ENCODE measurements around the gene DUSP16.
"Not testable (repeated sequence)": the region's sequence is repeated elsewhere in the genome, so short reads cannot be mapped to it uniquely, and the experiment has no call there.

Gene DUSP16

DNA sequence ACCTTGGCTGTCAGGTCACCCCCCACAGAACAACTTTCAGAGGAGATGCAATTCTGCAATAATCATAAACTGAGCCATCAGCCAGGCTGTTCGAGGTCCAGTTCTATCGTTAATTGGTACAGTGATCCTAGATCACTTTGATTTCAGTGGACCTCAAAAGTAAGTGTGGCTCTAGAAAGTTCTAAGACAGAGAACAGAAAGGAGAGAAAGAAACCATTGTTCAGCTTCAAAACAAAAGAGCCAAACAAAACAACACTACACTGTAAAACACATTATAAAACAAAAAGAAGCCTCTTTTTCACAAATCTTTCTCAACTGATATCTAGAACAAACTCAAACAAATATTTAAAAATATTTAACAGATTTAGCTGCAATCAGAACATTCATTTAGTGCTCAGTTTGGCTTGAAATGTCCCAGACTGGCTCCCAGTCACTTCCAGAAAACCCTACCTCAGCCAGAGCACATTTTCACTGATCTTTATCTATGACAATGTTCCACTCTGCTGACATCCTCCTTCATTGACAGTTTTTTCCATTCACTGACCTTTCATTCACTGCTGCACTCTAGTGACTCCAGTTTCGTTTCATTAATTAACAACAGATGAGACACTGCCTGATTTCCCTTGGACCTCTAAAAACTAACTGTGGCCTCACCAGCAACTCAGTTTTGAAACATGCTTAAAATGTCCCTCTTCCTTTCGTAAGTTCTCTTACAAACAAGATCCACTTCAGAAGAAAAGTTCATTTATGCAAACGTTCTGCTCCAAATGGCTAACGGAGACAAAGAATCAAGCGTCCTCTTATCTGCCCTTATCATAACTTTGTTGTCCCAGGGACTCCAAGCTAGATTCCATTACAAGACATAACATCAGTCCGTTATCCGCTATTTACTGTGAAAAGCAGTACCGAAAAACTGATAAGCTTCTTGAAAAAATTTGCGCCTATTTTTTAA is 56.8 kb downstream of the DUSP16 start:
- peak overlapping the region; percentile 63 to 70 for H3K4me3 Mint-ChIP-seq
- peak; percentile 30 to 48 for DNase-seq
- H3K27ac Mint-ChIP-seq: peak overlapping the region; percentile 91 to 96

DNA sequence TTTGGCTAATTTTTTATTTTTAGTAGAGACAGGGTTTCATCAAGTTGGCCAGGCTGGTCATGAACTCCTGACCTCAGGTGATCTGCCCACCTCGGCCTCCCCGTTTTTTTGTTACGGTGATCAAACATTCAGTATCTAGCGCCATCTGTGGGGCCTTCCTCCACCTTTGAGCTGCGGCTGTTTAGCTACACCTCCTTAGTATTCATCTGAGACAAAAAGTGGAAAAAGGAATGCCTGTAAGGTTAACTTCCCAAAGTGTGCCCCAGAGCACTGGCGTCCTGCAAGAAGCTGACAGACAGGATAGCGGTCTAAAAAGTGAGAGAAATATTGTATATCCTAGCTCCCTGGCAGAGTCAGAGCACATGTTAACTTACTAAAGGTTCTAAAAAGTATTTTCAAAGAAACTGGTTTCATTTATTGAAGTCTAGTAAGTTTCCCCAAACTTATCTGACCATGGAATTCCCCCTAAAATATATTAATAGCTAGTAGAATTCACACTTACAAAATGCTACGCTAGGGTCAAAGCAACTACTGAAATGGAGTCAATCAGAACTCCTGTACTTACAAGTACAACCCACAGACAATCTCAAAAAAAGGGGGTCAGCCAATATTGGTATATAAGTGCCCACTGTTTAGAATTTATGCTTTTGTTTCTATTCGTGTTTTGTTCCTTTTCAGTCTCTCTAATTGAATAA is 59.1 kb downstream of the DUSP16 start:
- peaks cover 75% of the 10 kb centered on the region for H3K4me1 Mint-ChIP-seq
- no peaks in the 10 kb centered on the region for H3K9me3 Mint-ChIP-seq
- H3K27ac Mint-ChIP-seq: peak overlapping the region; percentile 93 to 96
- peak overlapping the region; percentile 41 to 67 for H3K4me3 Mint-ChIP-seq
- DNase-seq: peak in 1 of 2 donors; percentile 30
- no peaks in the 10 kb centered on the region for H3K27me3 Mint-ChIP-seq
- ATAC-seq: peak; percentile 57

More for the DNA sequence above, 56.8 kb downstream of the DUSP16 start:
- no peaks in the 10 kb centered on the region for H3K9me3 Mint-ChIP-seq
- H3K27me3 Mint-ChIP-seq: no peaks in the 10 kb centered on the region
- peaks cover 79% of the 10 kb centered on the region for H3K4me1 Mint-ChIP-seq
- ATAC-seq: peak; percentile 93

DNA sequence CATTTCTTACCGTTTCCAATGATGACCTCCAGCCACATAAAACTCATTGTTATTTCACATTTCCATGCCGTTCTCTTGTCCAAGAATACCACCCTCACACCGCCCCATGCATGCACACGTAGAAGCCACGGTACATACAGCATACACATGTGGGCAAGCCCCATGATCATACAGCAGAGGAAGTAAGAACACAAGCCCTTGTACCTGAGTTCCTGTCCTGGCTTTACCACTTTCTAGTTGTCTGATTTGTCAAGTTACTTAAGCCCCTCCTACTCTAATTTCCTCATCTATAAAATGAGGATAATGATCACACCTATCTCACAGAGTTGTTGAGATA is 59.9 kb downstream of the DUSP16 start:
- peak overlapping the region in 1 of 2 donors; percentile 36 for H3K4me3 Mint-ChIP-seq

DNA sequence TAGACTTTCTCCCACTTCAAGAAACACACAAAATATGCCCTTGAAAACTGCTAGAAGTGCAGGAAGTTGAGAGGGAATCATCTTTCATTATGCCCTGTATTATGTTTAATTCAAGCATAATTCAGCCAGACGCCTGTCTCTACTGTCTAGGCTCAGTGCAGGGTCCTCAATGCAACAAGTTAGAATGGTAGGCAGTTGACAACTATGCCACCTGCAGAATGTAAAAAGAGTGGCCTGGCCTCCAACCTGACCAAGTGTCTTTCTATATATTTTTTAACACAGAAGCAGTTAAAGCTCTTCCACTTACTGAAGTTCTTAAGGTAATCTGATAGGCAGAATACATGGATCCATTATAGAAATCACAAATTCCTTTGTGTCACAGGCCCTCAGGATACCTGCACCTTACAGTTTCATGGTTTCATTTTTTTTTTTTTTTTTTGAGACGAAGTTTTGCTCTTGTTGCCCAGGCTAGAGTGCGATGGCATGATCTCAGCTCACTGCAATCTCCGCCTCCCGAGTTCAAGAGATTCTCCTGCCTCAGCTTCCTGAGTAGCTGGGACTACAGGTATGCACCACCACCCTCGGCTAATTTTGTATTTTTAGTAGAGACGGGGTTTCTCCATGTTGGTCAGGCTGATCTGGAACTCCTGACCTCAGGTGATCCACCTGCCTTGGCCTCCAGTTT is 60.4 kb downstream of the DUSP16 start:
- Mint-ChIP-seq H3K27ac (peak overlapping the region; percentile 85 to 87), H3K4me1 (peaks cover 68% of the 10 kb centered on the region), H3K4me3 (peak overlapping the region in 1 of 2 donors; percentile 36)
- not testable (repeated sequence) for DNase-seq, ATAC-seq, H3K9me3 Mint-ChIP-seq, H3K27me3 Mint-ChIP-seq

More for the DNA sequence above, 59.9 kb downstream of the DUSP16 start:
- H3K9me3 Mint-ChIP-seq: no peaks in the 10 kb centered on the region
- H3K27ac Mint-ChIP-seq: peak overlapping the region; percentile 85 to 96
- DNase-seq (no peak), ATAC-seq (no peak)
- no peaks in the 10 kb centered on the region for H3K27me3 Mint-ChIP-seq
- H3K4me1 Mint-ChIP-seq: peaks cover 68% of the 10 kb centered on the region

DNA sequence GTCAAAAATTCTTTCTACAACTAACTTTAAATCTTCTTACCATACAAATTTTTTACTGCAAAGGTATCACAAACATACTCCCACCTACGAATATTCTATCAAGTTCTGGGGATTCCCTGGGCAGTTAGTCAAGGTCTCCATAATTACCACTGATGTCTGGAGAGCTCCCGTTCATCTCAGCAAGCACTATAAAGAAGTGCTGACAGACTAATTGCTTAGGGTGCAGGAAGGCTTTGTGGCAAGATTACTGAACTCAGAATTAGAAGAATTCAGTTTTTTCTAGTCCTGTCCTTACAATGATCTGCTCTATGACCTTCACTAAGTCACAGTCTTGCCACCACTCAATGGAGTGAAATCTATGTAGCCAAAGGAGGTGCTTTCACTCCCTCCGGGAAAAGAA is 61.5 kb downstream of the DUSP16 start:
- H3K9me3 Mint-ChIP-seq: no peaks in the 10 kb centered on the region
- H3K4me3 Mint-ChIP-seq: peak overlapping the region in 1 of 2 donors; percentile 51
- peaks cover 58% of the 10 kb centered on the region for H3K4me1 Mint-ChIP-seq
- H3K27ac Mint-ChIP-seq: peak overlapping the region; percentile 1 to 29
- no peak for ATAC-seq
- no peaks in the 10 kb centered on the region for H3K27me3 Mint-ChIP-seq
- DNase-seq: no peak

DNA sequence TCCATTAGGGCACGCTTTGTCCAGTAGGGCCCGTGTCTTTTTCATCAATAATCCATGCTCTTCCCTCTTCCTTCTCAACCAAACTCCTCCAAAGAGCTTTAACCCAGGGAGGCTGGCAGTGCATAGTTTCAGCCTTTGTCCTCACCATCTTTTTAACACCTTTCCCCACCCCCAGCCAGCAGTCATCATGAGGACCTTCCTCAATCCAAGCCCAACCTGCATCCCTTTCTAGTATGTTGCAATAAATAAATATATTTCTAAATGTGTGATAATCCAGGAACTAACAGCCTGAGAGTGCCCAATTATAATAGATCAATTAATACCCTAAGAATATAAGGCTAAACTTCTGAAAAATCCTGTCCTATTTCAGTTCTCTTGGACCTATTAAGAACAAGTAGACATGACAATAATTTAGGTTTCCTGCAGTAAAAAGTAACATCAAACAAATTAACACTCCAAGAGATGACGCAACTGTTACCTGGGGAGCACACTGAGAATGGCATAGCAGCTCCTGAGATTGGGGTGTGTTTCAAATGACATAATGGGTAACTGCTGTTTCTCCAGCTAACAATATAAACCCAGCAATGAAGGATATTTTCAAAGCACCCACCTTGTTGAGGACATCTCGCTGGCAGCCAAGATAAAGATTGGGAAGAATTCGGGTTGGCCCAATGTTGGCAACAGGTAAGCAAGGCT is 62.6 kb downstream of the DUSP16 start:
- H3K27ac Mint-ChIP-seq: no peak overlapping the region
- DNase-seq (no peak), ATAC-seq (no peak)
- H3K4me1 Mint-ChIP-seq: peaks cover 47% of the 10 kb centered on the region
- H3K27me3 Mint-ChIP-seq: no peaks in the 10 kb centered on the region
- H3K9me3 Mint-ChIP-seq: no peaks in the 10 kb centered on the region
- no peak overlapping the region for H3K4me3 Mint-ChIP-seq

DNA sequence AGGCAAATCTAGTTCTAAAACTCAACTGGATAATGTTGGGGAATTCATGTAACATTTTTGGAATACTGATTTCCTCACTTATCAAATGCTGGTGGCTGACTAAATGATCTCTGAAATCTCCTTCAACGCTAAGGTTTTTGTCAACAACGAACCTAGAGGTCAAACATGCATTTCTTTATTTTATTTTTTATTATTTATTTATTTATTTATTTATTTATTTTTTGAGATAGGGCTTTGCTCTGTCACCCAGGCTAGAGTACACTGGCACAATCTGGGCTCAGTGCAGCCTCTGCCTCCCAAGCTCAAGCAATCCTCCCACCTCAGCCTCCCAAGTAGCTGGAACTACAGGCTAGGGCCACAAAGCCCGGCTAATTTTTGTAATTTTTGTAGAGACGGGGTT is 64.5 kb downstream of the DUSP16 start:
- Mint-ChIP-seq H3K4me3 (no peak overlapping the region), H3K27me3 (no peaks in the 10 kb centered on the region), H3K27ac (no peak overlapping the region), H3K9me3 (no peaks in the 10 kb centered on the region), H3K4me1 (peaks cover 30% of the 10 kb centered on the region)
- DNase-seq (no peak), ATAC-seq (no peak)

DNA sequence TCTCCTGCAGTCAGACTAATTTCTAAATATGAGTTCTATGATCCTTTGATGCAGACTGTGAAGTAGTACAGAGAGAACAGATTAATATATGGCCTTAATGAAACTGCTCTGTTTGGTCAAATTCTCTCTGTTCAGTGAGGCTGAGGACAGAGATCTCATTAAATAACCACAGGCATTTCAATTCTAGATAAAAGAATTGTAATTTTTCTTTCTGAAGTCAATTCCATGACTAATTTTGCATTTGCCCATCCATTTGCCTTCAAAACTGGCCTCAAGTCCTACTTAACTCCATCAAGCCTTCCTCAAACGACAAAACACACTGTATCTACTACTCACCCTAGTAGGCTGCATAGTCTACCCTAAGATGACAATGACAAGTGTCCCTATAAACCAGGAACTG is 67.1 kb downstream of the DUSP16 start:
- H3K4me1 Mint-ChIP-seq: peaks cover 6% of the 10 kb centered on the region
- no peak for ATAC-seq
- H3K27me3 Mint-ChIP-seq: no peaks in the 10 kb centered on the region
- no peak for DNase-seq
- no peak overlapping the region for H3K27ac Mint-ChIP-seq
- H3K4me3 Mint-ChIP-seq: no peak overlapping the region
- H3K9me3 Mint-ChIP-seq: no peaks in the 10 kb centered on the region

DNA sequence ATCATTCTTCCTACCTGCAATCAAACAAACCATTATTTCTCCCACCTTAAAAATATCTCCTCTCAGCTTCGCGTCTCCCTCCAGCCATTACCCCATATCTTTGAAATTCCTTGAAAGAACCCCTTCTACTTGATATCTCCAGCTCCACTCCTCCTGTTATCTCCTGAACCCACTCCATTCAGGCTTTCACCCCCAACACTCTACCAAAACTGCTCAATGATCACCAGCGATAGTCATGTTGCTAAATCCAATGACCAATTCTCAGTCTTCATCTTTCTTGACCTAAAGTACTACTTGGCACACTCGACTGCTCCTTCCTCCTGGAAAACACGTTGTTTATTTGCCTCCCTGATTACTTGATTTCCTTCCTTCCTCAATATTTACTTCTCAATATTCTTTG is 70.1 kb downstream of the DUSP16 start:
- DNase-seq (no peak), ATAC-seq (no peak)
- peaks cover 0 to 4% of the 10 kb centered on the region in 2 donors for H3K9me3 Mint-ChIP-seq
- H3K4me3 Mint-ChIP-seq: no peak overlapping the region
- no peaks in the 10 kb centered on the region for H3K27me3 Mint-ChIP-seq
- H3K4me1 Mint-ChIP-seq: peaks cover 9% of the 10 kb centered on the region
- H3K27ac Mint-ChIP-seq: no peak overlapping the region

DNA sequence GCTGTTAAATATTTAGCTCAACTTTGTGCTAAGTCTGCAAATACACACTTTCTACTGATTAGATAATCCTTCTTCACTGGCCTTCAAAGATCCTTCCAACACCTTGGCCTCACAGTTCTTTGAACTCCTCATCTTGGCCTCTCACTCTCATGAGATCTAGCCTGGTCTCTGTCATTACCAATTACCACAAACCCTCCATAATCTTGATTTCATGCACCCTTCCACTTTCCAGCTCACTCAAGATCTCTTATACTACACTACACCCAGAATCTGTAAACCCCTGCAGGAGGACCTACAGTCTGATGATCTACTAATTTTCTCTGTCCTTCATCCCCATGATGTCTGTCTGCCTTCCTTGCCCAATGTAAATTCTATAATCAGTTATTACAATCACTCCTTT is 71.1 kb downstream of the DUSP16 start:
- peaks cover 18% of the 10 kb centered on the region for H3K4me1 Mint-ChIP-seq
- H3K27me3 Mint-ChIP-seq: no peaks in the 10 kb centered on the region
- H3K9me3 Mint-ChIP-seq: peaks cover 0 to 4% of the 10 kb centered on the region in 2 donors
- ATAC-seq (peak; percentile 73), DNase-seq (no peak)
- no peak overlapping the region for H3K4me3 Mint-ChIP-seq
- no peak overlapping the region for H3K27ac Mint-ChIP-seq

DNA sequence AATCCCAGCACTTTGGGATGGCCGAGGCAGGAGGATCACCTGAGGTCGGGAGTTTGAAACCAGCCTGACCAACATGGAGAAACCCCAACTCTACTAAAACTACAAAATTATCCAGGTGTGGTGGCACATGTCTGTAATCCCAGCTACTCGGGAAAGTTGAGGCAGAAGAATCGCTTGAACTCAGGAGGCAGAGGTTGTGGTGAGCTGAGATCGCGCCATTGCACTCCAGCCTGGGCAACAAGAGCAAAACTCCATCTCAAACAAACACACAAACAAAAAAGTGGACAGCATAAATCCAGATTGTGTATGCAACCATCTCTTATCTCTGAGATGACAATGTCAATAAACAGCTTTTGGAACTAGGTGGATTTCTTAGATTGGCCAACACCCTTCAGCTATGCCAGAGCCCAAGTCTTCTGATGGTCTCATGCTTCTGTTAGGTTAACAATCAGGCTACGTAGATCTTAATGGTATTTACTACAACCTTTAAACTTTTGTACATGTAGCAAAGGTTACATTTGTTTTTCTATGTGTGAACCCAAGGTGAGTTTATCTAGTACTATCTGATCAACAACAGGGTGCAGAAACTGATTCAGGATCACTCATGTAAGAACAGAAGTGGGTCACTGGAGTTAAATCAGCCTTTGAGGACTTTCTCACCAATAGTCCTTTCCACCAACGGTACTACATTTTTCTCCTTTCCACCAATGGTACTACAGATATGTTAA is 73.7 kb downstream of the DUSP16 start:
- Mint-ChIP-seq H3K9me3 (peaks cover 0 to 4% of the 10 kb centered on the region in 2 donors), H3K4me3 (no peak overlapping the region), H3K4me1 (peaks cover 30% of the 10 kb centered on the region), H3K27me3 (no peaks in the 10 kb centered on the region), H3K27ac (no peak overlapping the region)
- DNase-seq (no peak), ATAC-seq (no peak)

DNA sequence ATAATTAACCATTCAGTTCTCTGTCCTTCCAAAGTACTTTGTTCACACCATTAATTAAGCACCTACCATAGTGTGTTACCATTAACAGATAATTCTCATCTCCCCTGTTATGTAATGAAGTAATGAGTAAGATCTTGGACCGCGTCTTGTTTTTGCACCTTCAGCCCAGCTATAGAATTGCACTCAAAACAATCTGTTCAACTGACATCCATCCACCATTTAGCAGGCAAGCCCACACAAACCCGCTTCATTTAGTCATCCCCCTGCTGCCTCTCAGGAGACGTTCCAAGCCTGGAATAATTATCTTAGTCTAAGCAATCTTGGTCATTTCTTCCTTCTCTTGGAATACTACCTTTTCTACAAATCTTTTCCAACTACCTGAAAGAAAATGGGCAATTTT is 74.4 kb downstream of the DUSP16 start:
- Mint-ChIP-seq H3K27ac (peak overlapping the region in 1 of 2 donors; percentile 83), H3K27me3 (no peaks in the 10 kb centered on the region), H3K9me3 (peaks cover 0 to 4% of the 10 kb centered on the region in 2 donors), H3K4me3 (peak overlapping the region in 1 of 2 donors; percentile 33), H3K4me1 (peaks cover 37% of the 10 kb centered on the region)
- no peak for ATAC-seq
- DNase-seq: no peak

DNA sequence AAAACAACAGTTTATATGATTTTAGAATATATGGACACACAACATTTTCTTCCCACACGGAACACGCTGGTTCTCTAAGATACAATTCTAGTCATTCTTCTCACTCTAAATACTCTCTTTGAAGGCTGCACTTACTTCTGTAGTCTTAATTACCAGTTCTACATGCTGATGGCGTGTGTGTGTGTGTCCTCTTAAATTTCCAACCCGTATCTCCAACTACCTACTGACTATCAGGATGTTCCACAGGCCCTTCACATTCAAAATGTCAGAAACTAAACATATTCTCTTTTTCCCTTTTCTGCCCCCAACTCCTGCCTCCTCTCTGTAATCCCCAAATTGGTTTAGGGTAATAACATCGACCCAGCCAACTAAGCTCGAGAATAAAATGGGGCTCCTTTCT is 75.2 kb downstream of the DUSP16 start:
- DNase-seq (no peak), ATAC-seq (no peak)
- peak overlapping the region in 1 of 2 donors; percentile 33 for H3K4me3 Mint-ChIP-seq
- H3K27me3 Mint-ChIP-seq: no peaks in the 10 kb centered on the region
- peaks cover 0 to 4% of the 10 kb centered on the region in 2 donors for H3K9me3 Mint-ChIP-seq
- peaks cover 45% of the 10 kb centered on the region for H3K4me1 Mint-ChIP-seq
- peak overlapping the region; percentile 29 to 83 for H3K27ac Mint-ChIP-seq

DNA sequence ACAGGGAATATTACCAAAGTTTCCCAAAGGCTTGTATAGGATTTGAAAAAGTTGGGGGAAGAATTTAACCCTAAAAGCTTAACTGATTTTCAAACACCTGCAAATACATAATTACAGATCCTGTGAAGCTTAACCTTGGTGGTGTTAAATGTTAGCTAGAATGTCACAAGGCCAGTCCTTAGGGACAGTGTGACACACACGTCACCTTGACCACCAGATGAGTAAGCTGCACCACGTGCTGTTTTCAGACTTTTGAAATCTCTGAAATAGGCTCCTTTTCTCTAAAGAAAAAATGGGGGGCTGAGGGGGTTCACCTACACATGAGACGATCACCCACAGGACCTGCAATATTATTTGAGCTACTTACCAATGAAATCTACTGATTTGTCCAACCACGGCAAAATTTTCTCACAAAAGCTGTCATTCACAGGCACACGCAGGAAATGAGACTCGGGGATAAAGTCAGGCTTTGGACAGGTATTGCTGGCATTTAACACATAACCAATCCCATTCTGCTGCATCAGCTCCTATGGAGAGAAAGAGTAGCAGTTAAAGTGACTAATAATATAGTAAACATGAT is 75.9 kb downstream of the DUSP16 start:
- peak; percentile 83 for ATAC-seq
- Mint-ChIP-seq H3K4me3 (no peak overlapping the region), H3K27ac (peak overlapping the region; percentile 39 to 77), H3K9me3 (peaks cover 0 to 4% of the 10 kb centered on the region in 2 donors), H3K27me3 (no peaks in the 10 kb centered on the region), H3K4me1 (peaks cover 52% of the 10 kb centered on the region)
- peak in 1 of 2 donors; percentile 61 for DNase-seq
